ENCODE data around the gene RASA3. TPM values are rescaled to one million over a fixed set of nuclear protein-coding genes. Genes with fewer than 3 reads are reported as not detected.

RASA3 gene
- total and polyA plus RNA-seq, 2 of the 8 experiments (the other 6 are each of a cell fraction or from before 2014, with no cell fraction given): 7.5 to 21.9 TPM

GRCh38 chr13:114064450-114065140 lies 67.8 kb downstream of the RASA3 start (continued):
- no peak for TF ChIP-seq EZH2 (IDR thresholded peaks at IDR 0.05; ENCODE audit: low read depth, low read length, severe bottlenecking)
- TF ChIP-seq SP1 (IDR thresholded peaks at IDR 0.05; ENCODE audit: low read depth, low read length): no peak
- no peak for TF ChIP-seq CEBPB (IDR thresholded peaks at IDR 0.05; ENCODE audit: low read depth, low read length)
- TF ChIP-seq GTF2F1 (IDR thresholded peaks at IDR 0.05; ENCODE audit: borderline replicate concordance, low read depth, low read length): no peak
- no peak for TF ChIP-seq E2F6 (IDR thresholded peaks at IDR 0.05)
- TF ChIP-seq POU5F1 (IDR thresholded peaks at IDR 0.05; ENCODE audit: low read depth, low read length): no peak
- no peak for TF ChIP-seq ASH2L (IDR thresholded peaks at IDR 0.05; ENCODE audit: low read length)
- no peak for TF ChIP-seq YY1 (IDR thresholded peaks at IDR 0.05; ENCODE audit: low read depth, low read length)
- no peak for TF ChIP-seq POLR2A (IDR thresholded peaks at IDR 0.05; ENCODE audit: control extremely low read depth in 1 of 2, low read depth in 2 of 2, low read length in 2 of 2)
- TF ChIP-seq NRF1 (IDR thresholded peaks at IDR 0.05; ENCODE audit: low read depth, low read length): no peak
- TF ChIP-seq CBX8 (IDR thresholded peaks at IDR 0.05; ENCODE audit: borderline replicate concordance, low read depth, low read length): no peak
- TF ChIP-seq TAF1 (IDR thresholded peaks at IDR 0.05; ENCODE audit: low read depth, low read length): no peak
